Epithelial cell of proximal tubule (primary cell): ENCODE data around the gene ARL6IP4. TPM values are rescaled to one million over a fixed set of nuclear protein-coding genes. Genes with fewer than 3 reads are reported as not detected.
A peak's percentile ranks its signal among the peaks of the same experiment; 100 is the strongest.

Experiments used
- DNase-seq: peaks from one replicate; pipeline ENCODE4 v3.0.0-alpha.2; 2011; ENCODE audit warnings: low read depth
- H3K4me3 ChIP-seq: 2 replicates; pipeline ENCODE4 v1.5.1; 2011; ENCODE audit warnings: low read depth, mild to moderate bottlenecking, low read length
- CTCF ChIP-seq: conservative IDR thresholded peaks from 2 replicates; pipeline ENCODE4 v1.5.1; 2012; ENCODE audit warnings: low read depth, mild to moderate bottlenecking, low read length
- total RNA-seq: library from RNA; depleted of rRNA; stranded (reverse); fragments of >200 nt; gene quantifications from 2 replicates; pipeline ENCODE4 v1.2.3, GENCODE V29; 2015

The ARL6IP4 gene
- total RNA-seq, 1 donor from 2014 or later, result 315 TPM

- no peak for DNase-seq
- TF ChIP-seq CTCF, result no peak
- H3K4me3 ChIP-seq, result peak within 1 kb of the TSS; percentile 92
These were observed 5.3 kb upstream of the ARL6IP4 start, which contains the start of gene OGFOD2 for GRCh38 chr12:122974892-122975789. Gene OGFOD2 (plus strand): TSS chr12:122975244. CDS start chr12:122975252, 8 bp downstream.

- DNase-seq, result no peak
- H3K4me3 ChIP-seq, result peak overlapping the region; percentile 92
- no peak for TF ChIP-seq CTCF
These were observed 4.5 kb upstream of the ARL6IP4 start for GRCh38 chr12:122975790-122976647.

- no peak for TF ChIP-seq CTCF
- peak overlapping the region; percentile 92 for H3K4me3 ChIP-seq
- DNase-seq, result no peak
These were observed 3.9 kb upstream of the ARL6IP4 start for GRCh38 chr12:122976648-122976975.

- no peak overlapping the region for H3K4me3 ChIP-seq
- no peak for DNase-seq
- no peak for TF ChIP-seq CTCF
These were observed 3.3 kb upstream of the ARL6IP4 start for GRCh38 chr12:122977153-122977552.

GRCh38 chr12:122977655-122978392 lies 2.7 kb upstream of the ARL6IP4 start:
- H3K4me3 ChIP-seq, result no peak overlapping the region
- DNase-seq, result no peak
- TF ChIP-seq CTCF, result no peak

GRCh38 chr12:122978507-122978955 lies 1.9 kb upstream of the ARL6IP4 start:
- no peak for TF ChIP-seq CTCF
- no peak overlapping the region for H3K4me3 ChIP-seq
- no peak for DNase-seq
